Activated B cell treated with CpG ODN at 0.5 μM for 24 hours (primary cell): ENCODE measurements around the gene MTARC1. TPM values are rescaled to one million over a fixed set of nuclear protein-coding genes. Genes with fewer than 3 reads are reported as not detected.

Experiments
- ATAC-seq: fragments of 200-7000 bp; cut with Tn5 transposase; one replicate; pipeline ENCODE4 v1.10.0; 2021; ENCODE audit warnings: low read depth, mild to moderate bottlenecking, moderate library complexity
- CTCF ChIA-PET: fragments of 350-600 bp; sonication (Branson Sonifier 250); formaldehyde crosslinking; loops from one replicate; lab custom pipeline; 2021; ENCODE audit warnings: antibody characterized with exemption; lab: Charles Lee
- POLR2A ChIA-PET: fragments of 350-600 bp; sonication (Branson Sonifier 250); formaldehyde crosslinking; loops from one replicate; lab custom pipeline; 2021; ENCODE audit warnings: antibody characterized with exemption; lab: Charles Lee
- DNase-seq: peaks from one replicate; pipeline ENCODE4 v3.0.0; 2022
- H3K27ac Mint-ChIP-seq: one replicate; pipeline ENCODE4 v1.8.0; 2020; ENCODE audit warnings: mixed read lengths
- H3K27me3 Mint-ChIP-seq: one replicate; pipeline ENCODE4 v1.8.0; 2021; ENCODE audit warnings: mixed read lengths
- H3K36me3 Mint-ChIP-seq: one replicate; pipeline ENCODE4 v1.8.0; 2021; ENCODE audit warnings: low read depth, mixed read lengths
- H3K4me1 Mint-ChIP-seq: one replicate; pipeline ENCODE4 v1.8.0; 2021; ENCODE audit warnings: mixed read lengths
- H3K4me3 Mint-ChIP-seq: one replicate; pipeline ENCODE4 v1.8.0; 2020; ENCODE audit warnings: mild to moderate bottlenecking, mixed read lengths
- H3K9me3 Mint-ChIP-seq: one replicate; pipeline ENCODE4 v1.8.0; 2020; ENCODE audit warnings: mixed read lengths
- CTCF ChIP-seq: fragments of 200-600 bp; IDR thresholded peaks from one replicate; pipeline ENCODE4 v1.8.0; 2022; ENCODE audit warnings: antibody characterized with exemption, mild to moderate bottlenecking
- intact Hi-C: fragments of 100-400 bp; cut with micrococcal nuclease; formaldehyde crosslinking; loops from one replicate; pipeline ENCODE4 v1.15.1; 2024
- total RNA-seq: library from RNA; stranded (reverse); gene quantifications from 2 replicates; pipeline ENCODE4 v1.2.3, GENCODE V29; 2022

The MTARC1 gene
- total RNA-seq, 1 donor from 2014 or later = 2.2 TPM

- H3K4me3 Mint-ChIP-seq = no peak overlapping the region
- H3K4me1 Mint-ChIP-seq = peaks cover 25% of the 10 kb centered on the region
- POLR2A ChIA-PET = interaction anchor here (0.6 kb wide), 1 partner anchor 18 kb away, joined by 3 read pairs; no protein-coding TSS in a partner anchor
- CTCF ChIA-PET = interaction anchor here (0.6 to 5.4 kb wide), 20 partner anchors 10 to 665 kb away, joined by 3 to 44 read pairs (median 4); partner anchors contain the start of gene MTARC1
- TF ChIP-seq CTCF = no peak
- no peaks in the 10 kb centered on the region for H3K27me3 Mint-ChIP-seq
- no peak overlapping the region for H3K27ac Mint-ChIP-seq
- DNase-seq (no peak), ATAC-seq (no peak)
- no peaks in the 10 kb centered on the region for H3K36me3 Mint-ChIP-seq
- intact Hi-C loops = loop anchor here (1.0 to 5.0 kb wide), 12 partner anchors 28 to 939 kb away; partner anchors contain the start of genes C1orf115 and MTARC2
- H3K9me3 Mint-ChIP-seq = no peaks in the 10 kb centered on the region
These were observed 10.5 kb upstream of the MTARC1 start for GRCh38 chr1:220776254-220776653.

GRCh38 chr1:220776720-220777326, 9.9 kb upstream of the MTARC1 start:
- peak; percentile 76 for DNase-seq
- CTCF ChIA-PET = interaction anchor here (0.6 to 5.4 kb wide), 20 partner anchors 10 to 666 kb away, joined by 3 to 44 read pairs (median 4); partner anchors contain the start of gene MTARC1
- ATAC-seq = peak; percentile 94
- no peaks in the 10 kb centered on the region for H3K27me3 Mint-ChIP-seq
- intact Hi-C loops = loop anchor here (1.0 to 5.0 kb wide), 12 partner anchors 29 to 940 kb away; partner anchors contain the start of genes C1orf115 and MTARC2
- peaks cover 24% of the 10 kb centered on the region for H3K4me1 Mint-ChIP-seq
- H3K4me3 Mint-ChIP-seq = no peak overlapping the region
- TF ChIP-seq CTCF = peak; percentile 32
- POLR2A ChIA-PET = interaction anchor here (0.6 to 1.1 kb wide), 2 partner anchors 18 to 49 kb away, joined by 3 read pairs; no protein-coding TSS in a partner anchor
- no peaks in the 10 kb centered on the region for H3K36me3 Mint-ChIP-seq
- no peaks in the 10 kb centered on the region for H3K9me3 Mint-ChIP-seq
- no peak overlapping the region for H3K27ac Mint-ChIP-seq

GRCh38 chr1:220783453-220783852, 3.3 kb upstream of the MTARC1 start:
- Mint-ChIP-seq H3K4me1 (peaks cover 8% of the 10 kb centered on the region), H3K27ac (no peak overlapping the region), H3K27me3 (peaks cover 13% of the 10 kb centered on the region), H3K36me3 (peaks cover 2% of the 10 kb centered on the region), H3K9me3 (no peaks in the 10 kb centered on the region), H3K4me3 (no peak overlapping the region)
- no peak for TF ChIP-seq CTCF
- intact Hi-C loops = no loop called here
- ChIA-PET CTCF (no interaction called here), POLR2A (no interaction called here)
- ATAC-seq (no peak), DNase-seq (no peak)

GRCh38 chr1:220784751-220785150, 2.0 kb upstream of the MTARC1 start:
- Mint-ChIP-seq H3K4me3 (no peak overlapping the region), H3K27me3 (peaks cover 20% of the 10 kb centered on the region), H3K4me1 (peaks cover 8% of the 10 kb centered on the region), H3K27ac (no peak overlapping the region), H3K9me3 (peaks cover 4% of the 10 kb centered on the region), H3K36me3 (peaks cover 2% of the 10 kb centered on the region)
- ChIA-PET POLR2A (no interaction called here), CTCF (interaction anchor here (1.0 kb wide), 1 partner anchor 12 kb away, joined by 3 read pairs; no protein-coding TSS in a partner anchor)
- no peak for DNase-seq
- no peak for TF ChIP-seq CTCF
- no peak for ATAC-seq
- intact Hi-C loops = no loop called here
